Subcutaneous adipose tissue (tissue), 4 donors: ENCODE data around the gene AGAP1. TPM values are rescaled to one million over a fixed set of nuclear protein-coding genes. Genes with fewer than 3 reads are reported as not detected.

Experiments
- total RNA-seq, 4 donors: library from RNA; depleted of rRNA; stranded (reverse); fragments of >200 nt; gene quantifications; one replicate each; pipeline ENCODE4 v1.1.0, GENCODE V29; 2016
- TF ChIP-seq, protein P1 (sequence below): fragments of 450-650 bp; IDR thresholded peaks from one replicate; pipeline ENCODE4 v1.5.1; 2016; ENCODE audit warnings: low read depth, mild to moderate bottlenecking, control low read depth, antibody characterized with exemption, moderate library complexity

The AGAP1 gene
- total RNA-seq, 4 donors from 2014 or later: 13.6 to 26.3 (median 23.6) TPM

DNA sequence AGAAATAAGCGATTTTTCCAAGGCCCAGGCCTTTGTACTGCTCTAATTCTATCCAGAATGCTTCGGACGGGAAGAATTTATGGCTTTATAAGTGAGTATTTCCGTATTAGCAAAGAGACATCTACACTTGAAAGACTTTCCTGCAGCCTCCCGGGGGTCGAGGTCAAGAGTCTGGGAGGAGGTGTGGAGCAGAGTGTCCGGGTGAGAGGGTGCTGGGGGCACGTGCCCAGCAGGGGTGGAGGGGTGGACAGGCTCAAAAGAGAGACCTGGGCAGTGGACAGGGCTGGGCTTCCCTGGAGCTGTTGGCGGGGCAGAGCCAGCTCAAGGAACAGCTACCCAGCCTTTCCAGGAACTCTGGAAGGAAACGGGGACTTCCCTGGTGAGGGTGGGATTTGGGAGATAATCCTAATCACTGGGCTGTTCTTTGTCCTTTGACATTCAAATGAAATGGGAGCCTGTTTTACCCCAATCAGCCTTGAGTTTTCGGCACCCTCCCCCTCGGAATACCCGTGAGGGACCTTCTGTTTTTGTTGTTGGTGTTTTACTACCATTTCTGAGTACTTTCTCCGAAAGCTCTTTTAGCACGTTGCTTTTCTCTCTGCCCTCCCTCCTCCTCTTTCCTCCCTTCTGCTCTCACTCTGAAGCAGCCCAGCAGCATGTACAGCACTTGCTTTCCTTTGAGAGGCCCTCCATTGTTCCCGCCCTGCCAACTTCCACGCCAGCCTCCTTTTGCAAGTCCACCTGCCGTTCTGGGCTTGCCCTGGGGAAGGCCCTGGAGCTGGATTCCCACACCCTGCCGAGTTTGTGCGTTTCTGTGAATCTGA lies 164.7 kb downstream of the AGAP1 start:
- TF ChIP-seq, protein P1, sequence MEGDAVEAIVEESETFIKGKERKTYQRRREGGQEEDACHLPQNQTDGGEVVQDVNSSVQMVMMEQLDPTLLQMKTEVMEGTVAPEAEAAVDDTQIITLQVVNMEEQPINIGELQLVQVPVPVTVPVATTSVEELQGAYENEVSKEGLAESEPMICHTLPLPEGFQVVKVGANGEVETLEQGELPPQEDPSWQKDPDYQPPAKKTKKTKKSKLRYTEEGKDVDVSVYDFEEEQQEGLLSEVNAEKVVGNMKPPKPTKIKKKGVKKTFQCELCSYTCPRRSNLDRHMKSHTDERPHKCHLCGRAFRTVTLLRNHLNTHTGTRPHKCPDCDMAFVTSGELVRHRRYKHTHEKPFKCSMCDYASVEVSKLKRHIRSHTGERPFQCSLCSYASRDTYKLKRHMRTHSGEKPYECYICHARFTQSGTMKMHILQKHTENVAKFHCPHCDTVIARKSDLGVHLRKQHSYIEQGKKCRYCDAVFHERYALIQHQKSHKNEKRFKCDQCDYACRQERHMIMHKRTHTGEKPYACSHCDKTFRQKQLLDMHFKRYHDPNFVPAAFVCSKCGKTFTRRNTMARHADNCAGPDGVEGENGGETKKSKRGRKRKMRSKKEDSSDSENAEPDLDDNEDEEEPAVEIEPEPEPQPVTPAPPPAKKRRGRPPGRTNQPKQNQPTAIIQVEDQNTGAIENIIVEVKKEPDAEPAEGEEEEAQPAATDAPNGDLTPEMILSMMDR: no peak

- TF ChIP-seq, protein P1: no peak
These were observed 166.0 kb downstream of the AGAP1 start for GRCh38 chr2:235659767-235660322.

DNA sequence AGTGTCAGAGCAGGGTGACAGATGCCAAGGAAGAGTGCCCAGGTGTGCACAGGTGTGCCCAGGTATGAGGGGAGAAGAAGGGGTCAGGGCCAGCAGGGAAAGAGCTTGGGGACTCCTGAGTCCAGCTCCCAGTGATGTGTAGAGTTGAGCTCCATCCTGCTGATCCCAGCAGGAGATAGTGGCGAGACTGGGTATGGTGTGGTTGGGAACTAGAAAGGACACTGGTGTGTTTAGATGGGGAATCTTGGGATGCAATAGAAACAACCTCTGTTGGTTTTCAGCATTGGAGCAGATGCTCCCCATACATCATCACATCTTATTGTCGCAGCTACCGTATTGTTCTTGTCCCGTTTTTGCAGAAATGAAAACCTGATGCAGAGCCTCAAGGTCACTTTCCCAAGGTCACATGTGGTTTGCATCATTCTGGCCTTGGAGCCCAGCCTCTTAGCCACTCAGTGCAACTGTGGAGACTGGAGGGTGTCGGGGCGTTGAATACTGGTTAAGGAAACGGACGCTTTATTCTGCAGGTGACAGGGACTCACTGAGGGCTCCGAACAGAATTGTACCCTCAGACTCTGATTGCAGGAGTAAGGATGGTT lies 166.7 kb downstream of the AGAP1 start:
- TF ChIP-seq, protein P1: no peak

DNA sequence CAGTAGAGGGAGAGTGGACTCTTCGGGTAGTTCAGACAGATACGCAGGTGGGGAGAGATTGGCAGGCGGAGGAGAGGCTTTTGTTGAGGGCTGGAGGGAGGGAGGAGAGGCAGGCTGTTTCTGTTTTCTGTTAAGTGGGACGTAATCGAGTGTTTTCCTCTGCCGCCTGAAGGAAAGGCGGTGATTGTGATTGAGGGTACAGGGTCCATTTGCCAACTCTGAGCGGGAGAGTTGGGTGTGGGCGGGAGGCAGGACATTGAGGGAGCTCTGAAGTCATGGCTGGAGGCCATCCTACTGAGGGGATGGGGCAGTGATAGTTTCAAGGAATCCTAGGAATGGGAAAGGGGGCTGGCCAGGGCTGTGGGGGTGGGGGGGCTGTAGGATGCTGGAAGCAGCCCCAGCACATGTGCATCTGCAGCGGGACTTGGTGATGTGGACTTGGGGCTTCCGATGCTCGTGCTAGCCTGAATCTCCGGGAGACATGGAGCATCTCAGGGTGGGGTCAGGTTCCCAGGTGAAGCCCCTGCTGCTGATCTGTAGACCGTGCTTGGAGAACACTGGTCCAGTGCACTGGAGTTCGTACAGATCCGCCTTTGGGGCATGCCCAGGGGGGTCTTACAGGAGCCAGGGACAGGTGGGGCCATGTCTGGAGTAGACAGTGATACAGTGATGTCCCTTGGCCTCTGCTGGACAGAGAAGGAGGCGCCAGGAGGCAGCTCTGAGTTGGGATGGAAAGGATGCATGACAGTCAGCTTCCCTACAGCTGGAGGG lies 167.5 kb downstream of the AGAP1 start:
- TF ChIP-seq, protein P1: no peak

DNA sequence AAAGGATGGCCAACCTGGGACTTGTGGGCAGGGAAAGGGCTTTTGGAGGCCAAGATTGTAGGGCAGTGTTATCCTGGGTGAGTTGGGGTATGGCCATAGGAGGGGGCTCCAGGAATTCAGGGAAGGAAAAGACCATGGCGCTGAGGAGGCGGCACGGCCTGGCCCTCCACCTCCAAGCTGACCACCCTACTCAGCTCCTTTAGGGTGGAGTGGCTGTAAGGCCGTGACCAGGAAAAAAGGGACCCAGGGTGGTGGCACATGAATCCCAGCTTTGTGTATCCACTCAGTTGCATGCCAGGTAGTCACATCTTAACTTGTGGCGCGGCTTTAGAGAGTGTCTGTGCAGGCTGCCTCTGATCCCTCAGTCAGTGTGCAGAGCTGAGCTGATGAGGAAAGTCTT lies 168.1 kb downstream of the AGAP1 start:
- TF ChIP-seq, protein P1: no peak

DNA sequence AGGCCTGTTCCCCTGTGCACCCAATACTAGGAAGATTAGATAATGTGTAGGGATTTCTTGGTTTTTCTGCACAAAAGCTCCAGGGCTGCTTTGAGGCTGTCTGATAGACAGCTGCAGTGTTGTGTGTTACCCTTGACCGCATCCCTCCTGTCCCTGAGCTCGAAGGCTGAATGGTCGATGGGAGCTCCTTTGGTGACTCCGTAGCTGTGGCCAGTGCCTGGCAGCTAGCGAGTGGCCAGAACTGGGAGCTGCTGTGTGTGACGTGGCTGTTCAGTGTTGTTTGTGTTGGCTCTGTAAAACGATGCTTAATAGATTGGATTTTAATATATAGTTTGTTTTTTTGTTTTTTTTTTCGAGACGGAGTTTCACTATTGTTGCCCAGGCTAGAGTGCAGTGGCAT lies 170.0 kb downstream of the AGAP1 start:
- TF ChIP-seq, protein P1: no peak
